GM19452 (cell line): ENCODE measurements around the gene MADD.
A peak's percentile ranks its signal among the peaks of the same experiment; 100 is the strongest.
"Not testable (repeated sequence)": the region's sequence is repeated elsewhere in the genome, so short reads cannot be mapped to it uniquely, and the experiment has no call there.

Experiments
- ATAC-seq: cut with Tn5 transposase; IDR thresholded peaks from one replicate; pipeline ENCODE4 v1.9.1; 2021; ENCODE audit not compliant: unreplicated experiment

The MADD gene

GRCh38 chr11:47317064-47317828 is 47.3 kb downstream of the MADD start:
- no peak for ATAC-seq

- ATAC-seq: no peak
These were observed 48.2 kb downstream of the MADD start for GRCh38 chr11:47318166-47318565.

GRCh38 chr11:47324520-47324919 is 54.6 kb downstream of the MADD start:
- no peak for ATAC-seq

GRCh38 chr11:47325271-47326041 is 55.5 kb downstream of the MADD start:
- no peak for ATAC-seq

- ATAC-seq: no peak
These were observed 56.3 kb downstream of the MADD start for GRCh38 chr11:47326198-47326597.

GRCh38 chr11:47327025-47327424 is 57.1 kb downstream of the MADD start:
- ATAC-seq: no peak

GRCh38 chr11:47327949-47328348 is 58.0 kb downstream of the MADD start:
- ATAC-seq: no peak

- ATAC-seq: peak; percentile 68
These were observed 58.8 kb downstream of the MADD start for GRCh38 chr11:47328449-47329390.

- ATAC-seq: no peak
These were observed 59.6 kb downstream of the MADD start for GRCh38 chr11:47329431-47329986.

- no peak for ATAC-seq
These were observed 60.3 kb downstream of the MADD start for GRCh38 chr11:47329987-47330931.

GRCh38 chr11:47331454-47332302 is 61.7 kb downstream of the MADD start:
- no peak for ATAC-seq

- ATAC-seq: no peak
These were observed 62.4 kb downstream of the MADD start for GRCh38 chr11:47332303-47332711.

GRCh38 chr11:47332791-47333525 is 63.0 kb downstream of the MADD start:
- ATAC-seq: no peak

GRCh38 chr11:47333526-47333845 is 63.6 kb downstream of the MADD start:
- no peak for ATAC-seq

- no peak for ATAC-seq
These were observed 64.0 kb downstream of the MADD start for GRCh38 chr11:47333886-47334443.

- not testable (repeated sequence) for ATAC-seq
These were observed 64.9 kb downstream of the MADD start for GRCh38 chr11:47334699-47335411.

GRCh38 chr11:47335733-47336132 is 65.8 kb downstream of the MADD start:
- no peak for ATAC-seq
